T-helper 17 cell (primary cell): ENCODE results near the gene SLC17A9. TPM values are rescaled to one million over a fixed set of nuclear protein-coding genes. Genes with fewer than 3 reads are reported as not detected.

Experiments
- ATAC-seq: fragments of 150-1000 bp; cut with Tn5 transposase; 2 replicates; pipeline ENCODE4 v1.10.0; 2021; ENCODE audit warnings: mild to moderate bottlenecking, moderate library complexity
- DNase-seq, 3 donors: peaks; one replicate each; pipeline versions ENCODE4 v3.0.0 to v3.0.0-alpha.2; 2020 to 2021
- H3K9me3 ChIP-seq: one replicate; pipeline ENCODE4 v1.7.0; 2013; ENCODE audit warnings: low read length, mild to moderate bottlenecking; ENCODE audit not compliant: control insufficient read depth, poor library complexity, severe bottlenecking
- H3K27ac Mint-ChIP-seq: one replicate; pipeline ENCODE4 v1.8.0; 2022; ENCODE audit warnings: mild to moderate bottlenecking, moderate library complexity, mixed read lengths
- H3K27me3 Mint-ChIP-seq: one replicate; pipeline ENCODE4 v1.8.0; 2022; ENCODE audit warnings: mixed read lengths
- H3K36me3 Mint-ChIP-seq: one replicate; pipeline ENCODE4 v1.8.0; 2022; ENCODE audit warnings: low read depth, mixed read lengths
- H3K4me1 Mint-ChIP-seq: one replicate; pipeline ENCODE4 v1.8.0; 2022; ENCODE audit warnings: mild to moderate bottlenecking, mixed read lengths
- H3K4me3 Mint-ChIP-seq: one replicate; pipeline ENCODE4 v1.8.0; 2022; ENCODE audit warnings: mild to moderate bottlenecking, moderate library complexity, mixed read lengths
- total RNA-seq, 4 donors: library from RNA in 2 of 4; stranded (reverse) in 2 of 4; gene quantifications; one replicate each; pipeline ENCODE4 v1.2.3 and lab custom pipeline; 2022 to 2026

SLC17A9 gene, protein sequence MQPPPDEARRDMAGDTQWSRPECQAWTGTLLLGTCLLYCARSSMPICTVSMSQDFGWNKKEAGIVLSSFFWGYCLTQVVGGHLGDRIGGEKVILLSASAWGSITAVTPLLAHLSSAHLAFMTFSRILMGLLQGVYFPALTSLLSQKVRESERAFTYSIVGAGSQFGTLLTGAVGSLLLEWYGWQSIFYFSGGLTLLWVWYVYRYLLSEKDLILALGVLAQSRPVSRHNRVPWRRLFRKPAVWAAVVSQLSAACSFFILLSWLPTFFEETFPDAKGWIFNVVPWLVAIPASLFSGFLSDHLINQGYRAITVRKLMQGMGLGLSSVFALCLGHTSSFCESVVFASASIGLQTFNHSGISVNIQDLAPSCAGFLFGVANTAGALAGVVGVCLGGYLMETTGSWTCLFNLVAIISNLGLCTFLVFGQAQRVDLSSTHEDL
- total RNA-seq (1 to 10 TPM in 1 of 2 donors, under 1 TPM in 1; 0.89 to 2.4 TPM), total RNA-seq (lab: John Stamatoyannopoulos, UW) (2.8 to 3.4 reads per million in 2 donors)

DNA sequence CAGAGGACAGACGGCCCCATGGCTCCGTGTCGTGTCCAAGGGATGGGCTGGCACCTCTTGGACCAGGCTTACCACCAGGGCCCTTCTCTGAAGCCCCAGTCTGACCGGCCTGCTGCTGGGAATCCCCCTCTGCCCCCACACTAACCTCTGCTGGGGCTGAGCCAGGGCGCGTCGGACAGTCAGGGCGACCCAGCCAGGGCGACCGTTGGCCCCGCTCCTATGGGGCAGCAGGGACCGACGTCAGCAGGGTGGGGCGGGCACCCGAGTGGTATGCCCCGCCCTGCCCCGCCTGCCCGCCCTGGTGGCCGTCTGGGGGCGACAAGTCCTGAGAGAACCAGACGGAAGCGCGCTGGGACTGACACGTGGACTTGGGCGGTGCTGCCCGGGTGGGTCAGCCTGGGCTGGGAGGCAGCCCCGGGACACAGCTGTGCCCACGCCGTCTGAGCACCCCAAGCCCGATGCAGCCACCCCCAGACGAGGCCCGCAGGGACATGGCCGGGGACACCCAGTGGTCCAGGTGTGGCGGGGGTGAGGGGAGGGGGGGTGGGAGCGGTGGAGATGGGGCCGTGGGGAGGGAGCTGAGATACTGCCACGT, at the start of gene SLC17A9:
Gene SLC17A9 (plus strand): TSS at position 337 of the 595 bp plus-strand sequence. CDS start 122 bp downstream, at position 459.
- Mint-ChIP-seq H3K4me1 (peaks cover 15% of the 10 kb centered on the region), H3K36me3 (no peaks in the 10 kb centered on the region), H3K27me3 (no peaks in the 10 kb centered on the region), H3K27ac (peak within 1 kb of the TSS; percentile 93), H3K4me3 (peak within 1 kb of the TSS; percentile 89)
- peak; percentile 12 for ATAC-seq
- no peaks in the 10 kb centered on the region for H3K9me3 ChIP-seq
- peak in 1 of 3 donors; percentile 44 for DNase-seq

DNA sequence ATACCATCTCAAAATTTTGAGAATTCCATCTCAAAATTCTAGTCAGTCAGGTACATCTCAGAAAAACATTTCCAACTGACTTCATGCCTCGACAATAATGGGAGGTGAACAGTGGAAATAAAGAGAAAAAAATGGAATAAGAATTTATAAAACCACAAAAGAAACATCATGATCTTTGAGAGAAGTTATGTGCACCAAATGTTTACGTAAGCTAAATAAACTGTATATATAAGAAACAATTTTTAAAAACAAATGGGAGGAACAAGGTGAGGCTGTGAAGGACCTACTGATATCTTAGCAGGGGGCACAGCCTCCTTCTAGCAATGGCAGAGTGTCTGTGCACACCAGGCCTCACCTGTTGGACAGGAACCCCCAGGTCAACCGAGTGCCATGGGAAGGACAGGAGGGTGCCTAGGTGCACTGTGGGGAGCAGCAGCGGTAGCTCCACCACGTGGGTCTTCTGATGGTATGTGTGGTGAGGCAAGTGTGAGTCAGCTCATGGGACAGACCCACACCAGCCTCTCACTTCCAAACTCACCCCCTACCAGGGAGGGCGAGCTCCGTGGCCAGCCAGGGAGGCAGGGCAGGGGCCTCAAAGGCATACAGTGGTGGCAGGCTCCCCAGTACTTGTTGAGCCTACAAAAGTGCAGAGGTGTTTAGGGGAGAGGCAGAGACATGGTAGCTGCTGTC, 49.4 kb upstream of the SLC17A9 start:
- H3K4me3 Mint-ChIP-seq: no peak overlapping the region
- peaks cover 8% of the 10 kb centered on the region for H3K36me3 Mint-ChIP-seq
- H3K27me3 Mint-ChIP-seq: no peaks in the 10 kb centered on the region
- H3K27ac Mint-ChIP-seq: peak overlapping the region; percentile 57
- H3K9me3 ChIP-seq: no peaks in the 10 kb centered on the region
- DNase-seq (no peak), ATAC-seq (no peak)
- H3K4me1 Mint-ChIP-seq: peaks cover 30% of the 10 kb centered on the region

DNA sequence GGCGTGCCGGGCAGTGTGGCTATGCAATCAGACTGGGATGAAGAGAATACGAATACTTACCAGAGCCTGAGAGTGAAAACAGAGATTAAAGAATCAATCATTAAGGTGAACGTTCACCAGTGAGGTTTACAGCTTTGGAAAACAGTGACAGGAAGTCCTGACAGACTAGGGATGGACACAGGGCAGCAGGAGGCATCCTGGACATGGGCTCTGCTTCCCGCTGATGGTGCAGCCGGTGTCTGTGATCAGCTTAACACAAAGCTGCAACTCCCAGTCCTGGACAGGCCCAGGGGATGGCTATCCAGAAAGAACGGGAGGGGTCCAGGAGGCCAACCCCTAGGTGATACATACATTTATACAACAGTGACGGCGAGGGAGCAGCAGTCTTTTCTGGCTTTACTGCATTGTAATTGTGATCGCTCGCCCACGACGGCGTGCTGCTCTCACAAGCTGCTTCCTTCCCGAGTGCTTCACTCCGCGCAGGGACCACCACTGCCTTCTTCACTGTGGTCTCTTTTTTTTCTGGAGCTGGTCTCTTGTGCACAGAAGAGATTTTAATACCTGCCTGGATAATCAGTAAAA, 46.9 kb upstream of the SLC17A9 start:
- Mint-ChIP-seq H3K4me3 (no peak overlapping the region), H3K4me1 (peaks cover 20% of the 10 kb centered on the region), H3K27me3 (no peaks in the 10 kb centered on the region), H3K36me3 (peaks cover 13% of the 10 kb centered on the region), H3K27ac (peak overlapping the region; percentile 79)
- no peak for ATAC-seq
- no peak for DNase-seq
- H3K9me3 ChIP-seq: no peaks in the 10 kb centered on the region

DNA sequence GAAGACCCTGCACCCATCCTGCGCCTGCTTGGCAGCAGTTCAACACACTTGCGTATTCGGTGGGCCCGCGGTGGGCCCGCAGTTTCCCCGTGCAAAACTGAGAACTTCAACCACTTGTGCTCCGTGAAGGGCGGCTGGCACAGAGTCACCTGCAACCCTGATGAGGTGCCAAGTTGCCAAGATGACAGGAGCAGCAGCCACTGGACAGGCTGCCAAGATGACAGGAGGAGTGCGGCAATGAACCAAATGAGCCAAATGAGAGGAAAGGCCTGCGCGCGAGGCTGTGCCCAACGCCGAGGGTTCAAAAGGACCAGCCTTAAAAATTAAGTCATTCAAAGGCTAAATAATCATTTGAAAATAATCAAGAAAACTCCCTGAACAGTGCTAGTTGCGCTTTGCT, 46.3 kb upstream of the SLC17A9 start:
- peak overlapping the region; percentile 79 for H3K27ac Mint-ChIP-seq
- peaks cover 13% of the 10 kb centered on the region for H3K36me3 Mint-ChIP-seq
- DNase-seq: no peak
- no peaks in the 10 kb centered on the region for H3K27me3 Mint-ChIP-seq
- H3K4me1 Mint-ChIP-seq: peaks cover 22% of the 10 kb centered on the region
- peak overlapping the region; percentile 7 for H3K4me3 Mint-ChIP-seq
- no peaks in the 10 kb centered on the region for H3K9me3 ChIP-seq
- ATAC-seq: no peak

DNA sequence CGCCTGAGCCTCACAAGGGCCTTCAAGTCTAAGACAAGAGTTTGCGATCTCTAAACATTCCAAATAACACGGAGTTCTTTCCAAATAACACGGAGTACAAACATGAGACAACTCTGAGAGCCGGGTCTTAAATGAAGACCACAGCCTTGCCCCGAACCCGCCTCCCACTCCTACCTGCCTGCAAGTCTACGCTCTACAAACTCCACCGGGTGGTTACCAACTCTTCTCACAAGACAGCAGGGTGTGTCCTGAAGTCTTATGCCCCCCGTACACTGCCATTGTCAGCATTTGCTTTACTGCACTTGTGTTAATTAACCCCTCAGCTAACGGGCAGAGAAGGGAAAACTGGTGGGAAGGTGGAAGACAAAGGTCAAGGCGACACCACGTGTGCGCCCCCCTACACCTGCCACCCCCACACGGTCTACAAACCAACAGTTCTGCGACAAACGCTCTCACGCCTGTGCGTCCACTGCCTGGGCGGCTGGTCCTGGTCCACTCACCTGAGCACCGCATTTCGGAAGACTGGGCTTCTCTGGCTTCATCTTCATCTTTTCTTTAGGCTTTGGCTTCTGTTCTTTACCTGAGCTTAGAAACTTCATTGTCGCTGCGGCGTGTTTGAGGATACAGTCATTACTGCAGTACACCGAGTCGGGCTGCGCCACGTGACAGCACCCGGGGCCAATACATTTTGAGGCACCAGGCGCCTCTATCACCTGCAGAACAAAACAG, 45.7 kb upstream of the SLC17A9 start:
- no peaks in the 10 kb centered on the region for H3K27me3 Mint-ChIP-seq
- H3K4me3 Mint-ChIP-seq: no peak overlapping the region
- DNase-seq (no peak), ATAC-seq (no peak)
- peaks cover 13% of the 10 kb centered on the region for H3K36me3 Mint-ChIP-seq
- peaks cover 22% of the 10 kb centered on the region for H3K4me1 Mint-ChIP-seq
- no peaks in the 10 kb centered on the region for H3K9me3 ChIP-seq
- peak overlapping the region; percentile 79 for H3K27ac Mint-ChIP-seq

DNA sequence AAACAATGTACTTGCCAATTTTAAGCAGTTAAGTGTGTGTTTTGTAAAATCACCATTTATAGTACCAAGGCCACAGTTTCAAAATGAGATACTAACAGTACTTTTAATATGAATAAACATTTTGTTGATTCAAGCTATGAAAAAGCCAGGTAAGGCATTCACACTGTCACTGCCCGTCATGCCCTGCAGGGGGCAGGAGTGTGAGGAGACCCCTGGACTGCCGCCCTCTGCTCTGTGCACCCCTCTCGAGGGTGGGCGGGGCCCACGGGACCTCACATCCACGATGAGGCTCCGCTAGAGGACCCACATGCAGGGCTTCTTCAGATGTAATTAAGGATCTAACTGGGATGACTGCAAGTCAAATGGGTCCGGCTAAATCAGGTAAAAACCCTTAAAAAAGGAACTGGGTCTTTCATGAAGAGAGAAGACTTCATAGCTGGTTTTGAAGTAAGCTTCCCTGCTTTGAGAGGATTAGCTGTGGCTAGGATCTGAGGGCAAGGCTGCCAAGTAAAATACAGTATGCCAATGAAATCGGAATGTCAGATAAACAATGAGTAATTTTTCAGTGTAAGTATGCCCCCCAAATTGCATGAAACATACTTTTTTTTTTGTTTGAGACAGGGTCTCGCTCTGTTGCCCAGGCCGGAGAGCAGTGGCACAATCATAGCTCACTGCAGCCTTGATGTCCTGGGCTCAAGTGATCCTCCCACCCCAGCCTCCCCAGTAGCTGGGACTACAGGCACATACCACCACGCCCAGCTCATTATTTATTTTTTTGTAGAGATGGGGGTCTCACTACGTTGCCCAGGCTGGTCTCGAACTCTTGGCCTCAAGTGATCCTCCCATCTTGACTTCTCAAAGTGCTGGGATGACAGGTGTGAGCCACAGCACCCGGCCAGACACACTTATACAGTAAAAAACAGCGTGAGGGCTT, 44.9 kb upstream of the SLC17A9 start:
- peaks cover 13% of the 10 kb centered on the region for H3K36me3 Mint-ChIP-seq
- no peaks in the 10 kb centered on the region for H3K27me3 Mint-ChIP-seq
- DNase-seq (peak in 1 of 3 donors; percentile 31), ATAC-seq (peak; percentile 80)
- peak overlapping the region; percentile 49 for H3K4me3 Mint-ChIP-seq
- H3K27ac Mint-ChIP-seq: peak overlapping the region; percentile 79
- peaks cover 22% of the 10 kb centered on the region for H3K4me1 Mint-ChIP-seq
- no peaks in the 10 kb centered on the region for H3K9me3 ChIP-seq

DNA sequence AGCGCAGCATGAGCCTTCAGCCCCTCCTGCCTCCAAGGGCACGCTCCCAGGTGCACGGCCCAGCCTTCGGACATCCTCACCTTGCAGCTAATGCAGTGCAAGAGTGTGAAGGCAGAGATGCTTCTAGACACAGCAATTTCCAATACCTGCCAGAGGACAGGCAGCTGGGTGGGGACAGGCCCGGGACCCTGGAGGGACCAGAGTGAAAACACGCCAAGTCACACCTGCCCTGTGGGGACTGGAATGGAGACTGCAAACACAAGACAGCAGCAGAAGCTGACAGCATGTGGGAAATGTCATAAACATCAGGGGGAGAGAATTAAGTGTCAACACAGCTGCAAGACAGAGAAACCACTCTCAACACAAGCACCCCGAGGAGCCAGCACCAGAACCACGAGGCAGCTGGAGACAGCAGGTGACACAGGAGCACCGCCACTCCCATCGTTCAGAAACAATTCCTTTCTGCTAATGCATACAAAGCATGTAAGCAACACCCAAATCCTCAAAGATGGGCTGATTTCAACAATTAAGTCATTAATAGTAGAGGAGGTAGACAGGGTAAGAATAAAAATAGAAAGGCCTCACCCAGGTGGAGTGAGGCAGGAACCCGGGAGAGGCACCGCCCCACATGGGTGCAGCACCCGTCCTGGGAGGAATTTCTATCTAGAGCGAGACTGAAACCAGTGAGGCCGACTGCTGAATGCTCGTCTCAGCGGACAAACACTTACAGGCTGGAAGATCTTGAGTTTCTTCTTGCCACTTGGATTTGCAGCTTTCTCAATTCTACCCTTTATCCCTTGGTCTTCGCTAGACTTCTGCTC, 43.3 kb upstream of the SLC17A9 start:
- H3K27me3 Mint-ChIP-seq: no peaks in the 10 kb centered on the region
- DNase-seq (no peak), ATAC-seq (no peak)
- no peaks in the 10 kb centered on the region for H3K9me3 ChIP-seq
- H3K4me1 Mint-ChIP-seq: peaks cover 31% of the 10 kb centered on the region
- no peak overlapping the region for H3K4me3 Mint-ChIP-seq
- H3K36me3 Mint-ChIP-seq: peaks cover 13% of the 10 kb centered on the region
- peak overlapping the region; percentile 47 for H3K27ac Mint-ChIP-seq

DNA sequence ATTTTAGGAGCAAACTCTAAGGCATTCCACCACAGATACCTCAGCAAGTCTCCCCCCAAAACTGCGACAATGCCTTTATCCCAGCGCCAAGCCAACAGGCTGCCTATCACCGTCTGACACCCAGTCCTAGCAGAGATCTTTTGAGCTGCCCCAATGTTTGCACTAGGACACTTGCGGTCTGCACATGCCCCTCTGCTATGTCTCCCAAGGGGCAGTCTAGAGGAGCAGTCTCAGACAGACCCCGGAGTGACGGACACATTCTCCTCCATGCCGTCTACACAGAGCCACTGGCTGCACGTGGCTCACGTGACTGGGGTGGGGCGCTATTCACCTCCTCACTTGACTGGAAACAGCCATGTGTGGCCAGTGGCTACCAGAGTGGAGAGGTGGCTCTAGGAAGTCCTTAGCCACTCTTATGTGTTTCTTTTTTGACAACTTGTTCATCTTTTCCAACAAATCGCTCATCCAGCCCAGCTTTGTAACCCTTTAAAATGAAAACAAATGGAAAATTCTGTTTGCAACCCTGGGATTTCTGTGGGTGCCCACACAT, 42.2 kb upstream of the SLC17A9 start:
- DNase-seq (no peak), ATAC-seq (no peak)
- no peaks in the 10 kb centered on the region for H3K9me3 ChIP-seq
- H3K27me3 Mint-ChIP-seq: no peaks in the 10 kb centered on the region
- H3K4me1 Mint-ChIP-seq: peaks cover 35% of the 10 kb centered on the region
- H3K36me3 Mint-ChIP-seq: peaks cover 7% of the 10 kb centered on the region
- H3K27ac Mint-ChIP-seq: peak overlapping the region; percentile 41
- no peak overlapping the region for H3K4me3 Mint-ChIP-seq

DNA sequence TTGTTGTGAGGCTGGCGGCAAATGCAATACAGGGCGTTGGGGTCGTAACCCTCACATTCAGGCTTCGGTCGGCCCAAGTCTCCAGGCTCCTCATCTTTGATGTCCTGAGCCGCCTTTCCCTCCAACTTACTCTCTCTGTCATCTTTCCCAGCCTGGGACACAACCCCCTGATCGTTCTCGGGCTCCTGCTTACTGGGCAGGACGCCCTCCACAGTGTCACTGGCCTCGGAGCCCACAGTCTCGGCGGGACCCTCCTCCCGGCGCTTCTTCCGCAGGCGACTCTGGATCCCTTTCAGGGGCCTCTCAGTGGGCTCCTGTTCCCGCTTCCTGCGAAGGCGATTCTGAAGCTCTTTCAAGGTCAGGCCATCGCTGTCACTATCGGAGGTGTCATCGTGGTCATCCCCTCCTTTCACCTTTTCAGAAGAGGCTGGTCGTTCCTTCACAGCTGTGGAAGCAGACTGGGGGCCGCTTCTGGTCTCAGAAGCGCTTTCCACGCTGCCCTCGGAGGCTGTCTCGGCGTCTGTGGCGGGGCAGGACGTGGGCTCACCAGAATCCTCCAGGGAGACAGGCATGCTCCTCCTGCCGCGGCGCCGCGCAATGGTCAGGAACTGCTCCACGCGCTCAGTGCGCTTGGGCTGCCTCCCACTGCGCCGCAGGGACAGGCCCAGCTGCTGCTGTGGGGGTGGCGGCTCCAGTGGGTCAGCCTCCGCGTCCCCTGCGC, 41.6 kb upstream of the SLC17A9 start:
- DNase-seq: no peak
- Mint-ChIP-seq H3K27ac (peak overlapping the region; percentile 14), H3K4me1 (peaks cover 36% of the 10 kb centered on the region), H3K27me3 (no peaks in the 10 kb centered on the region), H3K4me3 (no peak overlapping the region), H3K36me3 (peaks cover 5% of the 10 kb centered on the region)
- no peak for ATAC-seq
- no peaks in the 10 kb centered on the region for H3K9me3 ChIP-seq

DNA sequence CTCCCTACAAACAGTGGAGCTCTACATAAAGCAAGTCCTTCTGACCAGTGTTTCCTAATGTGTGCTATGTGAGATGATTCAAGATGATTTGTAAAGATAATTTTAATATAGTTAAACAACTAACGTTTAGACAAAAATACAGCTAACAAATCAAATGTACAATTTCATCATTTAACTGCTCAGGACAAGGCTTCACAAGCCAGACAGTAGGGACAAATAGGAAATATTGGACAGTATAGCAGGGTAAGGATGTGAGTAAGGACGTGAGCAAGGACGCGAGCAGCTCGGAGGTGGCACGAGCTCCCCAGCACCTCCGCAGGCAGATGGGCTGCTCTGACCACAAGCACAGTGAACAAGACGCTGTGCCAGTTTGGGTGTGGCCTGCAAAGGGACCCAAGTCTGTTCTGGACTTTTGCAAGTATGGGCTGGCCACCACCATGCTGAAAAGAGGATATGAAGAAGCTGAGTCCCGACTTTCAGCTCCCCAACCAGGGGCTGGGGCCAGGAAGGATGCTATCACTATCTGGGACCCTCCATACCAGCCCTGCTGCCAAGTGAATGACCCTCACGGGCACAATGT, 40.7 kb upstream of the SLC17A9 start:
- Mint-ChIP-seq H3K27ac (no peak overlapping the region), H3K4me1 (peaks cover 39% of the 10 kb centered on the region), H3K4me3 (no peak overlapping the region), H3K27me3 (no peaks in the 10 kb centered on the region), H3K36me3 (peaks cover 5% of the 10 kb centered on the region)
- no peak for DNase-seq
- no peak for ATAC-seq
- no peaks in the 10 kb centered on the region for H3K9me3 ChIP-seq
